SH-SY5Y (cell line): ENCODE results near the gene FBLN5.

Experiments
- GATA2 ChIP-seq: IDR thresholded peaks from 2 replicates; pipeline ENCODE4 v1.6.1; 2011; ENCODE audit warnings: mild to moderate bottlenecking, low read depth, low read length
- GATA3 ChIP-seq: IDR thresholded peaks from 2 replicates; pipeline ENCODE4 v1.6.1; 2011; ENCODE audit warnings: low read depth, mild to moderate bottlenecking, low read length, moderate library complexity

The FBLN5 gene, protein sequence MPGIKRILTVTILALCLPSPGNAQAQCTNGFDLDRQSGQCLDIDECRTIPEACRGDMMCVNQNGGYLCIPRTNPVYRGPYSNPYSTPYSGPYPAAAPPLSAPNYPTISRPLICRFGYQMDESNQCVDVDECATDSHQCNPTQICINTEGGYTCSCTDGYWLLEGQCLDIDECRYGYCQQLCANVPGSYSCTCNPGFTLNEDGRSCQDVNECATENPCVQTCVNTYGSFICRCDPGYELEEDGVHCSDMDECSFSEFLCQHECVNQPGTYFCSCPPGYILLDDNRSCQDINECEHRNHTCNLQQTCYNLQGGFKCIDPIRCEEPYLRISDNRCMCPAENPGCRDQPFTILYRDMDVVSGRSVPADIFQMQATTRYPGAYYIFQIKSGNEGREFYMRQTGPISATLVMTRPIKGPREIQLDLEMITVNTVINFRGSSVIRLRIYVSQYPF

DNA sequence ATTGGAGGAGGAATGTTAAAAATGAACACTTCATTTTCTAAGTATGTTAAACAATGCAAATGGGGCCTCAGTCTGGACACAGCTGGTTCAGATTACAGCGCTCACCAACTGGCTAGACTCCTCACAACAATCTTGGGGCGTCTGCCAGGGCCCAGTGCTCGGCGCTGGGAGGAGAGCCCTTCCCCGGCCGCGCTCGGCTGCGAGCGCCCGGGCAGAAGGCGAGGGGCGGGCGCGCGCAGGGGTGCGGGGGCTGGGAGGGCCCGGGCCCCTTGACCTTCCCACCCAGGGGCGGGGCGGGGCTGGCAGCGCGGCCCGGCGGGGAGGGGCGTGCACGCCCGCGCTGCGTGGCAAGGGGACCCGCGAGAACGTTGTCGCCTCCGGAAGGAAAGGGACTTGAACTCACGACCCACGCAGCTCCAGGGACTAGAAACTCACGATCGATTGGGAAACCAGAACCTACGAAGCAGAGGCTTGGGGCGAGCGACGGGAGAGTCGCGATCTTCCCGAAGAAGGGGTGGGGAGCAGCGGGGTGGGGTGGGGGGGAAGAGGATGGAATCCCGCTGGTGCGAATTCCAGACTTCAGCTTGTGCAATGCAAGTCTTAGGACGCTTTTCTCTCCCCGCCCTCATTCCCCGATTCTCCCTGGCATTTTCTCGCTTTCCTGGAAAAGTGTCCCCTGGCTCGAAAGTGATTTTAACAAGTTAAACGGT, at the start of gene FBLN5:
Gene FBLN5, minus strand, starts transcription at position 220 of the 710 bp plus-strand sequence. CDS start 465 bp downstream, outside the sequence.
- TF ChIP-seq GATA2 = no peak
- no peak for TF ChIP-seq GATA3

DNA sequence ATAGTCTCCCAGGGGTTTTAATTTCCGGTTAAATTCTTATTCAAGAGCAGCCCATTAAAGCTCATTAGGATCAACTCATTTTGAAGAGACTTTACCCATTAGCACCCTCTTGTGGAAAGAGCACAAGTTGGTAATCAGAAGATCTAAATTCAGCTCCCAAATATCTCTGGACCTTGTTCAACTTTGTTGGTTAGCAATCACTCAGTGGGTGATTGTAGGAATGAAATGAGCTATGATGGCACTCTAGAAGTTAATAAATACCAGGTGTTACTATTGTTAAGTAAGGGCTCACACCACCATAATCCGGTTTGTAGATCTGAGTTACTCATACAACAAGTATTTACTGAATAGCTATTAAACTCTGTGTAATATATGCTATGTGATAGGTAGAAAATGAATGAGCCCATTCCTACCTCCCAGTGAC, 49.5 kb upstream of the FBLN5 start:
- no peak for TF ChIP-seq GATA2
- no peak for TF ChIP-seq GATA3

DNA sequence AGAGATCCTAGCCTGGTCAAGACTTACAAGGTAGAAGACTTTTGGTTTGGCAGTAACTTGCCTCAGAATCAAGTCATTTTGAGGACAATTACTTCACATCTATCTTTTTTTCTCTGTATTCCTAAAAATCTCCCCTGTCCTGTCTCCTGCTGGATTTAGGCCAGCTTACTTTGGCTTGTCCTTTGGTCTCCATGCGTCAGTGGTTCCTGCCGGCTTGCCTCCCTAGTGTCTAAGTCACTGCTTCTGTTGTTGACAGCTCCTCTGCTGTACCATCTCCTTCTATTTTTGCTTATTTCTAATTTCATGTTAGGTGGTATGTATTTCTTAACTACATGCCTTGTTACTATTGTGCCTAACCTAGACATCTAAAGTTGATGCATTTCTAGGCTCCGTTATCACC, 39.7 kb upstream of the FBLN5 start:
- TF ChIP-seq GATA3 (no peak), GATA2 (no peak)

DNA sequence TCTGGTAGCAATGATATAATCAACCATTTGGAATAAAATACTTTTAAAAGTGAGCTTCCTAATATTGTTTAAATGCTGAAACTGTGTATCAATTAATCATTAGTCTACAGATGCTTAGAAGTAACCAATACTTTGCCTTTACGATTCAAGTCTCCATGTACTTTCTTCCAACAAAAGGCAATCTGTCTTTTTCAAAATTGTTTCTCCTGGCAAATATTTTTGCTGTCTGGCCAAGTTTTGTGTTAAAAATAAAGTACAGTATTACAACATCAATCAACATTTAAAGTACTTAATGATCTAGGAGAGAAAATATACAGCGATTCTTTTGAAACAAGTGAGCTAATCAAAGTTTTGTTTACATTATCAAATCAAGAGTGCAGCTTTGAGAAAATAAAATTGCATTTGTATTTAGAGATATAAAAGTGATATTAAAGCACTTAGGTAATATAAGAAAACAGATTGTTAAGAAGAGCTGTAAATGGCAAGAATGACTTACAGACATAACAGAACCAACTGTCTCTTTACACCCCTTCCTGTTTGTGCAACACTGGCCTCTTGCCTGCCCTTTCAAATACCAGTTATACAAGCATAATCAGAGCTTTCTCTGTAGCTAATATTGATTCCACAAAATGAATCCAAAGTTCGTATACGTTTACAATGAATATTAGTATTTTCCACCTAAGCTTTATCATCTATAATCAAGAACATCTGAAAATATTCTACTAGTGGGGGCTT, 38.2 kb upstream of the FBLN5 start:
- TF ChIP-seq GATA2 = no peak
- no peak for TF ChIP-seq GATA3

DNA sequence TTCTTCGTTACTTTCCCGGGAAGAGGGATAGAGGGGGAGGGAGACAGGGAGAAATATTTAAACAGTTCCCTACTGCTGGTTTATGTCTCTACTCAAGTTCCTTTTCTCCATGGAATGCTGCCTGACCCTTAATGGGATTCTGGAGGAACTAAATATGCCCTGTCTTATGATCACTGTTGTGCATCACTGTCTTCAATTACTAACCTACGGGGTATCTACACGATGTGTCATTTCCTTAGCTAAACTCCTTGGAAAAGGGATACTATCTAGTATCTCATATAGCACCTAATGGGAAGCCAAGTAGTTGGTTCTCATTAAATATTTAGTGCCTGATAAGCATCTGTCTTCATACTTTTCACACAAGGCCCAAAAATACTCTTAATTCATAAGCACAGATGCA, 37.5 kb upstream of the FBLN5 start:
- TF ChIP-seq GATA3 = no peak
- TF ChIP-seq GATA2 = no peak

DNA sequence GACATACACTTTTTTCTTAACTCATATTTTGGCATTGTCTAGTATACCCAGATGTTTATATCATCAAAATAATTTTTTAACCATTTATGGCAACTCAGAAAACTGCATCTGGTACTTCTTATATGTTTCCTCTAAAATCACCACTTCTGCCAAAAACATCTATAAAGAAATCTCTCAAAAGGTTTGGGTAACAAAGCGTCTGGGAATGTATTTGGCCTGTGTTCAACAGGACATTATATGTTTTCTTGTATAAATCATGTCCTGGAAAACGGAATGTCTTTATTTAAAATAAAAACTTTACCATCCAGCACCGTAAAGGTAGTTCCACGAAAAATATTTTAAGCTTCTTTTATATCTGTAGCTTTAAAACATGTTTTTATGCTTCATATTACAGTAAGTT, 36.1 kb upstream of the FBLN5 start:
- TF ChIP-seq GATA2 (no peak), GATA3 (no peak)

DNA sequence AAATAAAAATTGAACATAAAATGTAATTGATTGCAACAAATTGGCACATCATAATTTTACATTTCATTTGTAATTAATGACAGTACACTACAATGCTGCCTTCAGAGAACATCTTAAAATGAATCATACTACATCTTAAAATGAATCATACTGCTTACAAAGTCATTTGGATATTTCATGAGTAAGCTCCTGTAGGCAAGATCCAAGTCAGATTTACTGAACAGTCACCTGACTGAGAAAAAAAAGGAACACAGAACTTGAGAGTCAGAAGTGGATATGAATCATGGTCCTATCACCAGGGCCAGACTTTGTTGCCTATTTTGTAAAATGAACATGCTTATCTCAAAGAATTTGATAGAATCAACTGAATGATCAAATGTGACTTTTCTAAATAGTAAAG, 32.7 kb upstream of the FBLN5 start:
- TF ChIP-seq GATA2 (no peak), GATA3 (no peak)

DNA sequence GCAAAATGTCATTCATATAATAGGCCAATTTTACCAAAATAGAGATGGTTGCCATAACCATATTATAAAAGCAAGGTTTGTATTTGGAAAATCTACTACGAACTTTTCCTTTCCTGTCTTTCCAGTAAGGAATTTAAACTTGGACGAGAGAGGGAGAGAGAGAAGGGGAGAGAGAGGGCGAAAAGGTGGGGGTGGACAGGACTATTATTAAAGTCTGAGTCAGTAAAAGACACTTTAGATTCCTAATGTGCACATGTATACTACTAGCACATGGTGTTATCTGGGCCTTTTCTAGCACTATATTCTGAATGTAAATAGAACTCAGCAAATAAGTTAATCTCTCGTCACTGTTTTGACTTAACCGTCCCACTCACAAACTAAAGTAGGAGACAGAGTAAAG, 30.4 kb upstream of the FBLN5 start:
- TF ChIP-seq GATA3 (no peak), GATA2 (no peak)

DNA sequence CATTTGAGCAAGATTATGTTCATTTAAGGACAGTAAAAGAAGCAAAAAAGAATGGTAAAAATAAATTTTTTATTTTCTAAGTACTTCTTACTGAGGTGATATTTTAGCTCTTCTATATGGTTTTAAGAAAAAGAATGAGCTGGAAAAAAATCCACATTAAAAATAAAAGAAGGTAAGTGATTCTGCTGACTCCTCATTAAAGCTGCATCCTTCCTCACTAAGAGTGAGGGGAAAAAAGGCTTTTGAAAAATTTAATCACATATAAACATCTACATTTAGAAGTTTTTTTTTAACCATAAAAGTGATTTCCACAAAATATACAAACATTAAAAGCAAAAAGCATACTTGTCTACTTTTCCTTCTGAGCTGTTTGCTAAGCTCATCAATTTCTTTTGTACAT, 28.3 kb upstream of the FBLN5 start:
- TF ChIP-seq GATA2 (no peak), GATA3 (no peak)

DNA sequence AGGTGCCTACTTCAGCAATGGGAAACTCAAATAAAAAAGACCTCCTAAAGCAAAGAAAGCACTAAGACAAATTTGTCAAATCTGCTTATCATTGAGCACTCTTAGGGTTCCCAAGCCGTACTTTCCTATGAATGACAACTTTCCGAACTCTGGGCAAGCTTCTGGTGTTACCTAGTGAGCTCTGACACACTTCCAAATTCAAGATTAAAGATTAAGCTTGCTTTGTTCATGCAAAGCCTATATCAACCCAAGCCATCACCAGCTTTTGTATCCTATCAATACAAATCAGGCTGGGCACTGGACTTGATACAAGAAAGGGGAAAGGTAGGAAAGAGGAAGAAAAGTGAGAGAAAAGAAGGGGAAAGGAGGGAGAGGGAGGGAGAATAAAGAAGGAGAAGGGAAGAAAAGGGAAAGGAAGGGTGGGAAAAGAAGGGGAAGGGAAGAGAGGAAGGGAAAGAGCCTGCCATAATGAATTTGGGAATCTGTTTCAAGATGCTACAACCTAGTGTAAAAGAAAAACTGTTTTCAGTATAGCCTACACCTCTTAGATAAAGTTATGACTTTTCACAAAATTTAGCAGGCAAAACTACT, 23.8 kb upstream of the FBLN5 start:
- TF ChIP-seq GATA3 (no peak), GATA2 (no peak)

DNA sequence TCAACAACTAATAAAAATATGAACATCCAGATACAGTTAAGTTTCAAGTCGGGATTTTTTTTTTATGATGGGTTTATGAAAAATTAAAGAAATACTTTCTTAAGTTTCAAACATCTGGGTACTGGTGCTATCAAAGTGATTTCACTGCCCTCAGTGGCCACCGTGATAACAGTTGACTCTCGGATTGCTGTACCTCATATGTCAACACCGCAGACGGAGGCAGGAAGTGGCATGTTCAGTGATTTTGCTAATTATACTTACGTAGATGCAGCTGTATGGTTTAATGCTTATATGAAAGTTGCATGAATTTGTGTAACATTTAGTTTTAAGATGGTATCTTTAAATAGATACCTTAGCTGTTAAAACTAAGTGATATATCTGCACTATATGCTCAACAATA, 20.8 kb upstream of the FBLN5 start:
- TF ChIP-seq GATA3 = no peak
- TF ChIP-seq GATA2 = no peak

DNA sequence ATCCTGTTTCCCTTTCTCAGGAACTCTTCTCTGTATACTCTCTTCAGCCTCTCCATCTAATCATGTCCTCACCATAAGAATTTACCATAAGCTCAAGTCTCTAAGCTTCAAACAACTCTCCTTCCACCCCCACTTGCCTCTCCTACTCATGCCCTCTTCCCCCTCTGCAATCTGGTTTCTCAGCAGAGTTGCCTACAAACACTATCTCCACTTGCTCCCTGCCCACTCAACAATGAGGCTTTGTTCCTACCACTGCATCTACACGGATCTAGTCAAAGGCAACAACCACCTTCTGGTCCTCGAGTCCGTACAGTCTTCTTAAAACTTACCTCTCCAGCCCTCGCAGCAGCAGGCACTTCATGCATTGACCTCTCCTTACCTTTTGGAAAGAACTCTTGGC, 17.2 kb upstream of the FBLN5 start:
- TF ChIP-seq GATA2 = no peak
- TF ChIP-seq GATA3 = no peak

DNA sequence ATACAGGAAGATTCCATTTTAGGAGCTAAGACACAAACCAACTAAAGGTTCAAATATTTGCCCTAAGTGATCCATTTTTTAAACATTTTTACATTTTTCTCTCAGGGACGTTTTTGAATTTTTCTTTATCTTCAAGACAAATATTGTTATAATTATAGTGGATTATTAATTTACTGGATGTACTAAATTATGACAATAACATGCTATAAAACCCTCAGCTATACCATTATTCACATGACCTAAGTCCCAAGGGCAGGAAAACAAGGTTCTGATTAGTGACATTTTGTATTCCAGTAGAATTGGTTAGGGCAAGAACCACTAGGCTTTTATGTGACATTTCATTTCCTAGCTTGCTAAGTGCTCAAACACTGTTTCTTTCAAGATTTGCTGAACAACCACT, 16.5 kb upstream of the FBLN5 start:
- TF ChIP-seq GATA2 (no peak), GATA3 (no peak)

DNA sequence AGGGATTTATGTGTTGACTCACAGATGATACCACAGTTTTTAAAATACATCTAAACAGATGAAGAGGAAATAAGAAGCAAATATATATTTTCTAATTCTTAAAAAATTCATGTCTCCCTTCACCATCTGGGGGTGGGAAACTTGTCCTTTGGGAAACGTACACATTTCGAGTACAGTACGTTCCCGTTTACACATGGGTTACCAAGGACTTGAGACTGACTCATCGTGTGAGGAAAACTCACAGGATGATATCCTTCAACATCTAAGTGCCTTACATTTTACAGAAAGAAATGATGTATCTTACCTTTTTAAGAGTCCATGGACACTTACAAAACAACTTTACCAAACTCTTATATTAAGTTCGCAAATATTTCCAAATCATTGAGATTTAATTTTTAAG, 16.0 kb upstream of the FBLN5 start:
- TF ChIP-seq GATA3 = no peak
- no peak for TF ChIP-seq GATA2

DNA sequence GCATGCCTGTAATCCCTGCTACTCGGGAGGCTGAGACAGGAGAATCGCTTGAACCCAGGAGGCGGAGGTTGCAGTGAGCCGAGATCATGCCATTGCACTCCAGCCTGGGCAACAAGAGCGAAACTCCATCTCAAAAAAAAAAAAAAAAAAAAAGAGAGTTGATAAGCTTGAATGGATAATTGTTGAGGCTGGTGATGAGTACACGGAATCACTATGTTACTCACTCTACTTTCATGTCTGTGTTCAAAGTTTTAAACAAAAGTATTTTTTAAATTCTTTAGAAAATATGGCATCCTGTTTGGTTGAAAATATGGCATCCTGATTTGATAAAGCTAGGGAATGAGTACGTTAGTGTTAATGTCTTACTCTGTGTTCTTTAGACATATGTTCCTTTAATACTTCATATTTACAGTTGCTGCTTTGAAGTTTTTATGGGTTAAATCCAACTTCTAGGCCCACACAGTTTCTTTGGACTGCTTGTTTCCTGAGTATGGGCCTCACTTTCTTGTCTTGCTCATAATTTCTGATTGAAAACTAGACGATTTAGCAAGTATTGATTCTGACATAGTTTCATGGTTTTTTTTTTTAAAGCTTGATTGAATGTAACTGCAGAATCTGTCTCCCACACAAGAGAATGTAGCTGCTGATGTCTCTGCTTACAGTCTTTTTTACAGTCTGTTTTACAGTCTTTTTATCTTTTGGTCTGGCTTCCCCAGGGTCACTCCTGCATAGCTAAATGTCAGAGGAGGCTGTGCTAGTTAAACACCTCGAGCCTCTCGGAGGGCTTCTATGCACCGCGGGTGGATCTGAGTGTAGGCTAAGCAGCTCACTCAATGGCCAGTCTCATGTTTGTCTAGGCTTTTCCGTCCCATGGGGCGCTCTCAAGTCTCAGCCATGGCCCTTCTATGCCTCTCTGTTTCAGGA, 14.1 kb upstream of the FBLN5 start:
- TF ChIP-seq GATA3 (no peak), GATA2 (no peak)
